ENCODE measurements around the gene MMEL1. TPM values are rescaled to one million over a fixed set of nuclear protein-coding genes. Genes with fewer than 3 reads are reported as not detected.

MMEL1 gene
- total RNA-seq, 1 experiment from 2014 or later: not detected

- DNase-seq: no peak
- Histone ChIP-seq H3K9me3 (peaks cover 3% of the 10 kb centered on the region; the same call in 1 of the 2 replicates), H3K27me3 (no peaks in the 10 kb centered on the region; the same call in none of the 2 replicates), H3K36me3 (no peaks in the 10 kb centered on the region), H3K4me3 (no peak overlapping the region)
Measured at GRCh38 chr1:2614145-2614544, 18.7 kb downstream of the MMEL1 start.

- Histone ChIP-seq H3K9me3 (peaks cover 3% of the 10 kb centered on the region; the same call in 1 of the 2 replicates), H3K27me3 (no peaks in the 10 kb centered on the region; the same call in 1 of the 2 replicates), H3K36me3 (no peaks in the 10 kb centered on the region), H3K4me3 (no peak overlapping the region)
- DNase-seq: no peak
Measured at GRCh38 chr1:2612591-2613365, 20.0 kb downstream of the MMEL1 start.

GRCh38 chr1:2611621-2612437 is 21.0 kb downstream of the MMEL1 start:
- Histone ChIP-seq H3K27me3 (no peaks in the 10 kb centered on the region; the same call in 1 of the 2 replicates), H3K4me3 (no peak overlapping the region), H3K36me3 (no peaks in the 10 kb centered on the region), H3K9me3 (peaks cover 3% of the 10 kb centered on the region; the same call in 1 of the 2 replicates)
- DNase-seq: no peak

- Histone ChIP-seq H3K27me3 (no peaks in the 10 kb centered on the region; the same call in 1 of the 2 replicates), H3K4me3 (no peak overlapping the region), H3K9me3 (peaks cover 3% of the 10 kb centered on the region; the same call in 1 of the 2 replicates), H3K36me3 (no peaks in the 10 kb centered on the region)
- no peak for DNase-seq
Measured at GRCh38 chr1:2611031-2611501, 21.8 kb downstream of the MMEL1 start.

GRCh38 chr1:2610036-2610959 is 22.5 kb downstream of the MMEL1 start:
- Histone ChIP-seq H3K27me3 (no peaks in the 10 kb centered on the region), H3K4me3 (no peak overlapping the region), H3K36me3 (no peaks in the 10 kb centered on the region), H3K9me3 (peaks cover 3% of the 10 kb centered on the region; the same call in 1 of the 2 replicates)
- DNase-seq: peak; percentile 35

GRCh38 chr1:2609319-2610035 is 23.3 kb downstream of the MMEL1 start:
- Histone ChIP-seq H3K27me3 (no peaks in the 10 kb centered on the region), H3K9me3 (peaks cover 3% of the 10 kb centered on the region; the same call in 1 of the 2 replicates), H3K36me3 (no peaks in the 10 kb centered on the region), H3K4me3 (no peak overlapping the region)
- no peak for DNase-seq

- H3K36me3 ChIP-seq: no peaks in the 10 kb centered on the region
- no peak for DNase-seq
- H3K27me3 ChIP-seq: no peaks in the 10 kb centered on the region
- no peak overlapping the region for H3K4me3 ChIP-seq
- H3K9me3 ChIP-seq: no peaks in the 10 kb centered on the region
Measured at GRCh38 chr1:2607641-2608091, 25.1 kb downstream of the MMEL1 start.

GRCh38 chr1:2606881-2607621 is 25.8 kb downstream of the MMEL1 start:
- H3K36me3 ChIP-seq: no peaks in the 10 kb centered on the region
- no peak overlapping the region for H3K4me3 ChIP-seq
- no peaks in the 10 kb centered on the region for H3K9me3 ChIP-seq
- no peaks in the 10 kb centered on the region for H3K27me3 ChIP-seq
- no peak for DNase-seq

GRCh38 chr1:2606396-2606880 is 26.4 kb downstream of the MMEL1 start:
- no peak overlapping the region for H3K4me3 ChIP-seq
- no peaks in the 10 kb centered on the region for H3K27me3 ChIP-seq
- no peaks in the 10 kb centered on the region for H3K36me3 ChIP-seq
- DNase-seq: no peak
- no peaks in the 10 kb centered on the region for H3K9me3 ChIP-seq

GRCh38 chr1:2605509-2606395 is 27.1 kb downstream of the MMEL1 start:
- no peaks in the 10 kb centered on the region for H3K36me3 ChIP-seq
- H3K9me3 ChIP-seq: no peaks in the 10 kb centered on the region
- no peak for DNase-seq
- 0 out of 2 replicates have a peak, but pooled peaks cover 2% of the 10 kb centered on the region for H3K27me3 ChIP-seq
- H3K4me3 ChIP-seq: no peak overlapping the region

- DNase-seq: no peak
- Histone ChIP-seq H3K36me3 (no peaks in the 10 kb centered on the region), H3K9me3 (no peaks in the 10 kb centered on the region), H3K4me3 (no peak overlapping the region), H3K27me3 (0 out of 2 replicates have a peak, but pooled peaks cover 3% of the 10 kb centered on the region)
Measured at GRCh38 chr1:2604844-2605508, 27.8 kb downstream of the MMEL1 start.

GRCh38 chr1:2604156-2604843 is 28.5 kb downstream of the MMEL1 start:
- Histone ChIP-seq H3K9me3 (no peaks in the 10 kb centered on the region), H3K36me3 (no peaks in the 10 kb centered on the region), H3K27me3 (0 out of 2 replicates have a peak, but pooled peaks cover 3% of the 10 kb centered on the region), H3K4me3 (no peak overlapping the region)
- DNase-seq: no peak

- Histone ChIP-seq H3K27me3 (0 out of 2 replicates have a peak, but pooled peaks cover 3% of the 10 kb centered on the region), H3K4me3 (no peak overlapping the region), H3K36me3 (no peaks in the 10 kb centered on the region), H3K9me3 (no peaks in the 10 kb centered on the region; the same call in 1 of the 2 replicates)
- no peak for DNase-seq
Measured at GRCh38 chr1:2603521-2604155, 29.2 kb downstream of the MMEL1 start.

Measured in MG63 (cell line).